ENCODE results near the gene CACNA1H.

- TF ChIP-seq RAD21 (CRISPR knock-in tag; conservative IDR thresholded peaks at IDR 0.05 in 1 of 2, IDR thresholded peaks at IDR 0.05 in 1 of 2): no peak
- no peak for TF ChIP-seq TCF7L2 (IDR thresholded peaks at IDR 0.05; ENCODE audit: low read depth, low read length)
- no peak for TF ChIP-seq HCFC1 (IDR thresholded peaks at IDR 0.05; ENCODE audit: low read depth, low read length)
- no peak for TF ChIP-seq MEF2D (tag; conservative IDR thresholded peaks at IDR 0.05; ENCODE audit: low read depth)
- no peak for TF ChIP-seq KAT7 (CRISPR knock-in tag; IDR thresholded peaks at IDR 0.05; ENCODE audit: borderline replicate concordance)
- TF ChIP-seq ZNF232 (CRISPR knock-in tag; IDR thresholded peaks at IDR 0.05): no peak
- no peak for TF ChIP-seq MAFK (IDR thresholded peaks at IDR 0.05; ENCODE audit: low read length)
Observed at GRCh38 chr16:1156055-1156982, 3.4 kb downstream of the CACNA1H start.

All from K562 (cell line).